A673 (cell line): Measurements from ENCODE around the gene SPRING1.

Source experiments
- EZH2 ChIP-seq: fragments of 200-600 bp; sonication (generic); IDR thresholded peaks from 2 replicates; pipeline ENCODE4 v1.6.1; 2017; ENCODE audit warnings: borderline replicate concordance, low read depth, mild to moderate bottlenecking, mixed read lengths, antibody characterized with exemption, low read length; ENCODE audit not compliant: poor library complexity, severe bottlenecking
- TF ChIP-seq, protein P1 (sequence below): fragments of 300-800, 200-600 bp; sonication (generic); conservative IDR thresholded peaks from 2 replicates; pipeline ENCODE4 v1.5.1; 2017; ENCODE audit warnings: low read depth, mild to moderate bottlenecking, antibody characterized with exemption, low read length, moderate library complexity, mixed read lengths

DNA sequence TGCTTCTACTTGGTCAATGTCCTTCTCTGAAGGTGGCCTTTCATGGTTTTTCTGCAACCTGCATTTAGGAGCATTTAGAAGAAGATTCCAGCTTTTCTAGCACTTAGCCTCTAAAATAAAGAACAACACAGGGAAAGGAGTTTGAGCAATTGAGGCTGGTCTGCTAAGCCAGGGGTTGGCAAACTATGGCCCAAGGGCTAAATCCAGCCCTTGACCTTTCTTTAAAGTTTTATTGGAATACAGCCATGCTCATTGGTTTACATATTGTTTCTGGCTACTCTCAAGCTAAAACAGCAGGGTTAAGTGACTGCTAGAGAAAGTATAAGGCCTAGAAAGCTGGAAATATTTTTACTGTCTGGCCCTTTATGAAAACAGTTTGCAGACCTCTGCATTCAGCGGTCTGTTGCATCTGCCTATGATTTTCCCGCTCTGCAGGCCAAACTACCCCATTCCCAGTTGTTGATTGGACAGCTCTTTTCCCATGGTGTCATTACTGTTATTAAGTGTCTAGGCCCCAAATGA is 39.3 kb downstream of the SPRING1 start:
- TF ChIP-seq, protein P1, sequence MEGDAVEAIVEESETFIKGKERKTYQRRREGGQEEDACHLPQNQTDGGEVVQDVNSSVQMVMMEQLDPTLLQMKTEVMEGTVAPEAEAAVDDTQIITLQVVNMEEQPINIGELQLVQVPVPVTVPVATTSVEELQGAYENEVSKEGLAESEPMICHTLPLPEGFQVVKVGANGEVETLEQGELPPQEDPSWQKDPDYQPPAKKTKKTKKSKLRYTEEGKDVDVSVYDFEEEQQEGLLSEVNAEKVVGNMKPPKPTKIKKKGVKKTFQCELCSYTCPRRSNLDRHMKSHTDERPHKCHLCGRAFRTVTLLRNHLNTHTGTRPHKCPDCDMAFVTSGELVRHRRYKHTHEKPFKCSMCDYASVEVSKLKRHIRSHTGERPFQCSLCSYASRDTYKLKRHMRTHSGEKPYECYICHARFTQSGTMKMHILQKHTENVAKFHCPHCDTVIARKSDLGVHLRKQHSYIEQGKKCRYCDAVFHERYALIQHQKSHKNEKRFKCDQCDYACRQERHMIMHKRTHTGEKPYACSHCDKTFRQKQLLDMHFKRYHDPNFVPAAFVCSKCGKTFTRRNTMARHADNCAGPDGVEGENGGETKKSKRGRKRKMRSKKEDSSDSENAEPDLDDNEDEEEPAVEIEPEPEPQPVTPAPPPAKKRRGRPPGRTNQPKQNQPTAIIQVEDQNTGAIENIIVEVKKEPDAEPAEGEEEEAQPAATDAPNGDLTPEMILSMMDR = no peak
- TF ChIP-seq EZH2 = no peak
